Epithelial cell of esophagus (primary cell): Measurements from ENCODE around the gene ZIC1.

Source experiments
- DNase-seq: peaks from one replicate; pipeline ENCODE4 v3.0.0; 2010; ENCODE audit warnings: low read depth
- H3K4me3 ChIP-seq: 2 replicates; pipeline ENCODE4 v1.5.1; 2011; ENCODE audit warnings: mild to moderate bottlenecking, low read length, control low read depth
- CTCF ChIP-seq: IDR thresholded peaks from 2 replicates; pipeline ENCODE4 v1.5.1; 2011; ENCODE audit warnings: low read depth, mild to moderate bottlenecking, low read length, control low read depth, inconsistent platforms; ENCODE audit not compliant: insufficient read depth; ENCODE audit errors: missing control alignments

ZIC1 gene

GRCh38 chr3:147393943-147394883 is 15.0 kb upstream of the ZIC1 start:
- no peak for TF ChIP-seq CTCF
- DNase-seq, result no peak
- no peak overlapping the region for H3K4me3 ChIP-seq

GRCh38 chr3:147394884-147395225 is 14.3 kb upstream of the ZIC1 start:
- H3K4me3 ChIP-seq, result no peak overlapping the region
- no peak for DNase-seq
- no peak for TF ChIP-seq CTCF

- H3K4me3 ChIP-seq, result no peak overlapping the region
- TF ChIP-seq CTCF, result no peak
- DNase-seq, result no peak
These were observed 13.1 kb upstream of the ZIC1 start for GRCh38 chr3:147395899-147396711.

GRCh38 chr3:147396712-147397046 is 12.5 kb upstream of the ZIC1 start:
- DNase-seq, result no peak
- no peak overlapping the region for H3K4me3 ChIP-seq
- no peak for TF ChIP-seq CTCF

- no peak for DNase-seq
- H3K4me3 ChIP-seq, result no peak overlapping the region
- no peak for TF ChIP-seq CTCF
These were observed 11.8 kb upstream of the ZIC1 start for GRCh38 chr3:147397155-147397874.

GRCh38 chr3:147397875-147398812 is 11.0 kb upstream of the ZIC1 start:
- no peak for TF ChIP-seq CTCF
- DNase-seq, result no peak
- H3K4me3 ChIP-seq, result no peak overlapping the region
